ENCODE results near the gene LIX1. TPM values are rescaled to one million over a fixed set of nuclear protein-coding genes. Genes with fewer than 3 reads are reported as not detected.
"Not testable (repeated sequence)": the region's sequence is repeated elsewhere in the genome, so short reads cannot be mapped to it uniquely, and the experiment has no call there.

The LIX1 gene
- total RNA-seq = 0.63 TPM
- polyA plus RNA-seq = 0.10 TPM

GRCh38 chr5:97142521-97143254 is at the start of gene LIX1:
LIX1 (minus strand) TSS chr5:97142611; CDS start chr5:97142576, 35 bp downstream.
- Histone ChIP-seq H3K4me1 (ENCODE audit: insufficient read depth) (no peaks in the 10 kb centered on the region), H3K36me3 (ENCODE audit: insufficient read depth) (no peaks in the 10 kb centered on the region), H3K4me3 (ENCODE audit: low read depth, low read length) (no peak within 1 kb of the TSS), H3K27ac (ENCODE audit: low read depth) (no peak within 1 kb of the TSS)
- peak; percentile 35 for DNase-seq (ENCODE audit: extremely low spot score)
- WGBS = 41% methylated on average over 6 of the region's 6 CpGs

- no peak for DNase-seq (ENCODE audit: extremely low spot score)
- 77% methylated on average over 2 of the region's 2 CpGs for WGBS
- Histone ChIP-seq H3K4me1 (ENCODE audit: insufficient read depth) (no peaks in the 10 kb centered on the region), H3K36me3 (ENCODE audit: insufficient read depth) (no peaks in the 10 kb centered on the region), H3K4me3 (ENCODE audit: low read depth, low read length) (no peak overlapping the region), H3K27ac (ENCODE audit: low read depth) (no peak overlapping the region)
These were observed 49.5 kb upstream of the LIX1 start for GRCh38 chr5:97191893-97192292.

GRCh38 chr5:97189523-97189922 is 47.1 kb upstream of the LIX1 start:
- 92% methylated on average over 1 of the region's 1 CpG for WGBS
- H3K36me3 ChIP-seq (ENCODE audit: insufficient read depth); H3K4me3 ChIP-seq (ENCODE audit: low read depth, low read length); H3K27ac ChIP-seq (ENCODE audit: low read depth); H3K4me1 ChIP-seq (ENCODE audit: insufficient read depth); DNase-seq (ENCODE audit: extremely low spot score): not testable (repeated sequence)

- DNase-seq (ENCODE audit: extremely low spot score) = no peak
- 53% methylated on average over 6 of the region's 6 CpGs for WGBS
- no peaks in the 10 kb centered on the region for H3K36me3 ChIP-seq (ENCODE audit: insufficient read depth)
- H3K27ac ChIP-seq (ENCODE audit: low read depth) = no peak overlapping the region
- peak overlapping the region; percentile 94 for H3K4me3 ChIP-seq (ENCODE audit: low read depth, low read length)
- no peaks in the 10 kb centered on the region for H3K4me1 ChIP-seq (ENCODE audit: insufficient read depth)
These were observed 41.5 kb upstream of the LIX1 start for GRCh38 chr5:97183930-97184213.

GRCh38 chr5:97183100-97183929 is 40.9 kb upstream of the LIX1 start, which contains the start of gene RIOK2:
RIOK2 (minus strand) TSS chr5:97183247; CDS start chr5:97183191, 56 bp downstream.
- Histone ChIP-seq H3K36me3 (ENCODE audit: insufficient read depth) (no peaks in the 10 kb centered on the region), H3K27ac (ENCODE audit: low read depth) (peak within 1 kb of the TSS; percentile 84), H3K4me3 (ENCODE audit: low read depth, low read length) (peak within 1 kb of the TSS; percentile 94), H3K4me1 (ENCODE audit: insufficient read depth) (no peaks in the 10 kb centered on the region)
- WGBS = under 1% methylated on average over 44 of the region's 44 CpGs
- DNase-seq (ENCODE audit: extremely low spot score) = peak; percentile 94

GRCh38 chr5:97182571-97183099 is 40.2 kb upstream of the LIX1 start:
- under 1% methylated on average over 12 of the region's 12 CpGs for WGBS
- no peak for DNase-seq (ENCODE audit: extremely low spot score)

GRCh38 chr5:97181856-97182545 is 39.6 kb upstream of the LIX1 start:
- Histone ChIP-seq H3K4me1 (ENCODE audit: insufficient read depth) (no peaks in the 10 kb centered on the region), H3K36me3 (ENCODE audit: insufficient read depth) (no peaks in the 10 kb centered on the region), H3K4me3 (ENCODE audit: low read depth, low read length) (peak overlapping the region; percentile 94), H3K27ac (ENCODE audit: low read depth) (no peak overlapping the region)
- no peak for DNase-seq (ENCODE audit: extremely low spot score)
- WGBS = 78% methylated on average over 4 of the region's 4 CpGs

More at GRCh38 chr5:97182571-97183099, 40.2 kb upstream of the LIX1 start:
- Histone ChIP-seq H3K27ac (ENCODE audit: low read depth) (peak overlapping the region; percentile 84), H3K4me3 (ENCODE audit: low read depth, low read length) (peak overlapping the region; percentile 94), H3K4me1 (ENCODE audit: insufficient read depth) (no peaks in the 10 kb centered on the region), H3K36me3 (ENCODE audit: insufficient read depth) (no peaks in the 10 kb centered on the region)

GRCh38 chr5:97179457-97179856 is 37.0 kb upstream of the LIX1 start:
- not testable (repeated sequence) for H3K27ac ChIP-seq (ENCODE audit: low read depth); H3K36me3 ChIP-seq (ENCODE audit: insufficient read depth); H3K4me3 ChIP-seq (ENCODE audit: low read depth, low read length); DNase-seq (ENCODE audit: extremely low spot score); H3K4me1 ChIP-seq (ENCODE audit: insufficient read depth)
- WGBS = 98% methylated on average over 3 of the region's 3 CpGs

GRCh38 chr5:97172227-97172626 is 29.8 kb upstream of the LIX1 start:
- no peaks in the 10 kb centered on the region for H3K4me1 ChIP-seq (ENCODE audit: insufficient read depth)
- no peak overlapping the region for H3K4me3 ChIP-seq (ENCODE audit: low read depth, low read length)
- no peak for DNase-seq (ENCODE audit: extremely low spot score)
- peaks cover 7% of the 10 kb centered on the region for H3K36me3 ChIP-seq (ENCODE audit: insufficient read depth)
- H3K27ac ChIP-seq (ENCODE audit: low read depth) = no peak overlapping the region

GRCh38 chr5:97171703-97172102 is 29.3 kb upstream of the LIX1 start:
- DNase-seq (ENCODE audit: extremely low spot score) = no peak
- no peaks in the 10 kb centered on the region for H3K4me1 ChIP-seq (ENCODE audit: insufficient read depth)
- H3K27ac ChIP-seq (ENCODE audit: low read depth) = no peak overlapping the region
- 90% methylated on average over 3 of the region's 3 CpGs for WGBS
- H3K4me3 ChIP-seq (ENCODE audit: low read depth, low read length) = no peak overlapping the region
- H3K36me3 ChIP-seq (ENCODE audit: insufficient read depth) = peaks cover 7% of the 10 kb centered on the region

GRCh38 chr5:97167435-97167834 is 25.0 kb upstream of the LIX1 start:
- Histone ChIP-seq H3K4me1 (ENCODE audit: insufficient read depth) (peaks cover 2% of the 10 kb centered on the region), H3K27ac (ENCODE audit: low read depth) (no peak overlapping the region), H3K36me3 (ENCODE audit: insufficient read depth) (peaks cover 7% of the 10 kb centered on the region), H3K4me3 (ENCODE audit: low read depth, low read length) (no peak overlapping the region)
- no peak for DNase-seq (ENCODE audit: extremely low spot score)
- WGBS = 65% methylated on average over 6 of the region's 6 CpGs

GRCh38 chr5:97165726-97166125 is 23.3 kb upstream of the LIX1 start:
- Histone ChIP-seq H3K4me3 (ENCODE audit: low read depth, low read length) (no peak overlapping the region), H3K36me3 (ENCODE audit: insufficient read depth) (peaks cover 4% of the 10 kb centered on the region), H3K27ac (ENCODE audit: low read depth) (no peak overlapping the region), H3K4me1 (ENCODE audit: insufficient read depth) (peaks cover 2% of the 10 kb centered on the region)
- WGBS = 50% methylated on average over 1 of the region's 1 CpG
- DNase-seq (ENCODE audit: extremely low spot score) = no peak

- Histone ChIP-seq H3K4me3 (ENCODE audit: low read depth, low read length) (no peak overlapping the region), H3K36me3 (ENCODE audit: insufficient read depth) (peaks cover 4% of the 10 kb centered on the region), H3K4me1 (ENCODE audit: insufficient read depth) (peaks cover 2% of the 10 kb centered on the region), H3K27ac (ENCODE audit: low read depth) (no peak overlapping the region)
- no peak for DNase-seq (ENCODE audit: extremely low spot score)
These were observed 22.4 kb upstream of the LIX1 start for GRCh38 chr5:97164846-97165245.

Measured in urinary bladder (tissue), 4 donors.